H1 (cell line): Measurements from ENCODE around the gene PTTG2. TPM values are rescaled to one million over a fixed set of nuclear protein-coding genes. Genes with fewer than 3 reads are reported as not detected.

Experiments used
- HDAC6 ChIP-seq: IDR thresholded peaks from one replicate; pipeline ENCODE4 v1.7.1; 2012; ENCODE audit warnings: low read depth, mild to moderate bottlenecking, inconsistent platforms, low read length, moderate library complexity
- NANOG ChIP-seq: IDR thresholded peaks from 2 replicates; pipeline ENCODE4 v1.6.1; 2011; ENCODE audit warnings: low read length, low read depth, mild to moderate bottlenecking, inconsistent platforms; ENCODE audit not compliant: insufficient read depth, poor library complexity, severe bottlenecking
- RNF2 ChIP-seq: fragments of 200-900, 300-1000 bp; sonication (generic); IDR thresholded peaks from 2 replicates; pipeline ENCODE4 v1.7.1; 2016; ENCODE audit warnings: borderline replicate concordance, low read depth, mild to moderate bottlenecking, antibody characterized with exemption, low read length; ENCODE audit not compliant: poor library complexity, severe bottlenecking; ENCODE audit errors: missing control alignments
- TAF1 ChIP-seq: IDR thresholded peaks from 2 replicates; pipeline ENCODE4 v1.6.1; 2011; ENCODE audit warnings: mild to moderate bottlenecking, low read depth, low read length
- polyA plus RNA-seq, 7 experiments: library from polyadenylated mRNA; depleted of rRNA in 3 of 7; stranded (reverse) in 5 of 7; unstranded in 2 of 7; fragments of >200 nt in 5 of 7; fragments of 200-250 nt in 2 of 7; gene quantifications; 1 replicate in 5 of 7; 2 replicates in 1 of 7; 4 replicates in 1 of 7; pipeline versions ENCODE4 v1.2.1 to v1.2.3, GENCODE V29; 2011 to 2013; ENCODE audit warnings: missing spikeins in 2 of 7, mixed read lengths in 2 of 7
- total RNA-seq: library from RNA; stranded (reverse); fragmentation: NEBNext Ultra II Directional; extraction: Animal tissue kit (Norgen Biotek cat#: 25700); gene quantifications from 2 replicates; pipeline ENCODE4 v1.2.1, GENCODE V29; 2021

The PTTG2 gene
- total and polyA plus RNA-seq, 2 of the 8 experiments (the other 6 are each of a cell fraction or from before 2014, with no cell fraction given), result not detected

GRCh38 chr4:37924946-37925345 is 35.3 kb upstream of the PTTG2 start (continued):
- TF ChIP-seq RNF2, result no peak
- no peak for TF ChIP-seq TAF1
- TF ChIP-seq HDAC6, result no peak
- no peak for TF ChIP-seq NANOG
